T-helper 2 cell treated with Interferon-gamma antibody and Interleukin-4, amounts not matched to agents 100 ng/mL and 5 ng/mL, for 36 hours (primary cell): Measurements from ENCODE around the gene UNK. TPM values are rescaled to one million over a fixed set of nuclear protein-coding genes. Genes with fewer than 3 reads are reported as not detected.
"Not testable (repeated sequence)": the region's sequence is repeated elsewhere in the genome, so short reads cannot be mapped to it uniquely, and the experiment has no call there.

ENCODE experiments used
- intact Hi-C: fragments of 100-400 bp; cut with micrococcal nuclease; formaldehyde crosslinking; loops from one replicate; pipeline ENCODE4 v1.15.1; 2023
- total RNA-seq: library from RNA; stranded (reverse); gene quantifications from 2 replicates; pipeline ENCODE4 v1.2.3, GENCODE V29; 2022

Gene UNK
- total RNA-seq, 1 donor from 2014 or later, result 29.3 TPM

DNA sequence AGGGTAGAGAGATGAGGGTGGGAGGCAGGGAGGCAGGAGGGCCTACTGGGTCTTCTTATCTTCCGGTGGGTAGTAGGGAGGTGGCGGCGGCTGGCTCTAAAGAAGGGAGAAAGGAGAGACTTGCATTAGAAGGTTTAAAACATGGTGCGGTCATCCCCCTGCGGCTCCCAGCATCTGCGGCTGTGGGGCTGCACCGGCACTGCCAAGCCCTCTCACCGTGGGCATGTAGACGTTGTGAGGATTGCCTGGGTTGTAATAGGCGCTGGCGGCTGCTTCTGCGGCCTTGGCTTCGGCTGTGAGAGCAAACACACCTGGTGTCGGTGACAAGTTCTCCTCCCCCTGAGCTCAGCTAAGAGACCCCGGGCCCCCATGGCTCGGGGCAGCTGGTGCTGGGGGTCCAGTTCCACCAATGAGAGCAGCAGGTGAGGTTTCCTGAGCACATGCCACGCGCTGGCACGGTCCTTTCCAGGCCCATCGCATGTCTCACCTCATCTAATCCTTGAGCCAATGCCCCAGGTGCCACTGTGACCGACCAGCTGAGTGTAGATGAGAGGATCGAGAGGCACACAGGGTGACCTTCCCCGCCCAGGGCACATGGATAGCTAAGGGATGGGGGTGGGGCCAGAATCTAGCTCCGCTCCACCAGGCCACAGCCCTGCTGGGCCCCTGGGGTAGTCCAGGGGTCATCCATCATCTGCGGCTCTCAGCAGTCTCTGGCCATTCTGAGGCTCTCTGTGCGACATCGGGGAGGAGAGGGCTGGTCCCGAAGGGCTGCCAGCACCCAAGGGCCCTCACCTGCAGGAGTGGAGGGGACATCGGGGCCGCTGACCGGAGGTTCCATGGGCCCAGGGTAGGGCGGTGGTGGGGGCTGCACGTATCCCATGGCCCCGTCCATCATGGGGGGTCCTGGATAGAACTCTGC lies 62.3 kb downstream of the UNK start:
- intact Hi-C loops, result no loop called here

GRCh38 chr17:75847614-75848522 lies 63.3 kb downstream of the UNK start:
- intact Hi-C loops, result no loop called here

DNA sequence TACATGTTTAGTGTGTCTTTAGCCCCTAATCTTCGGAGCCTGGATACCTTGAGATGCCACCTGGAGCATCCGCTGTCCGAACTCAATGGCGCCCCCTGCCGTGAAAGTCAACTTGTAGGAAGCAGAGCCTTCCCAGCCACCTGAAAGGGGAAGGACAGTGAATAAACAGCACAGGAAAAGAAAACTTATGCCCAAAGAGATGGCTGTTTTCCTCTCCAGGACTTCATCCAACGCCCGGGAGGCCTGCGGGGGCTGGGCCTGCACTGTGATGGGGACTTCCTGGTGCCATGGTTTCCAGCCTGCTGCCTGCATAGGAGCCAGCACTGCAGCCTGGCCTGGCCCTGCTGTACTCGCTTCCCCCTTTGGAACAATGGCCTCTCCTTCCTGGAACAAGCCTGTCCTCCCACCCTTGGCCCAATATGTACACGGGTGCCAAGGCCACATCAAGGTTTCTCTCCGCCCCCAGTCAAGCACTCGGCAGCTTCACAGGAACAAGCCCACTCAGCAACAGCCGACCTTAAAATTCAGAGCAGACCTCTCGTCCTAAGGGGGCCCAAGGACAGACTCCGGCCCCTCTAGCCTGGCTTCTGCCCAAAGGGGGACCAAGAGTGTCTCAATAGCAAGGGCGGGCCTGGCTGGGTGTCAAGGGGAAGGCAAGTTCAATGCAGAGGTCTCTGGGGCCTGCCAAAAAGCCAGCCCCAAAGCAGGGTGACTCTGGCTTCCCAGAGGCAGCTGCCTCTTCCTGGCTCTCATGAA lies 64.1 kb downstream of the UNK start:
- intact Hi-C loops, result no loop called here

DNA sequence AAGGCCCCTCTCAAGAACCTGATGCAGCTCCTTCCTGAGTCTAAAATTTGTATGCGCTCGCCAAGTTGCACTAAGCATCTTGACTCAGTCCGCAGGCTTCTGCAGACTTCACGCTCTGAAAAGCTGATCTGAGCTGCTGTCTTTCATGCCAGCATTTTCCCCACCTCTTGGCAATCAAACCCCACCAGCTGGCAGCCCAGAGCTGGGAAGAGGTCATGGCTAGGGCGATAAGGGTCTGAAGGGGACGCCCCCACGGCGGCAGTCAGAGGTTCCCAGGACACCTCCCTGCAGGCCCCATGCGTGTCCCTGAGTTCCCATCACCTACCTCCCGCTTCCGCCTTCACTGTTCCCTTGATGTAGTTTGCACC lies 64.7 kb downstream of the UNK start:
- intact Hi-C loops, result no loop called here

- intact Hi-C loops, result no loop called here
These were observed 65.1 kb downstream of the UNK start for GRCh38 chr17:75849724-75850123.

GRCh38 chr17:75850928-75851692 lies 66.5 kb downstream of the UNK start:
- intact Hi-C loops, result no loop called here

DNA sequence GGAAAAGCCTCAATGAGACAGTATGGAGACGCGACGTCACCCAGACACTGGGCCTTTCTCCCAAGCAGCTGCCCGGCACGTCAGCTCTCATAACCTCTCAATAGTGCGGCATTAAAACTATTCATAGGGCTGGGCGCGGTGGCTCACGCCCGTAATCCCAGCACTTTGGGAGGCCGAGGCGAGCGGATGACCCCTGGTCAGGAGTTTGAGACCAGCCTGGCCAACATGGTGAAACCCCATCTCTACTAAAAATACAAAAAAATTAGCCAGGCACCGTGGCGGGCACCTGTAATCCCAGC lies 67.0 kb downstream of the UNK start:
- intact Hi-C loops, result not testable (repeated sequence)

- intact Hi-C loops, result no loop called here
These were observed 68.8 kb downstream of the UNK start for GRCh38 chr17:75853433-75853832.

- intact Hi-C loops, result loop anchor here (2.0 kb wide), 3 partner anchors 23 to 51 kb away; partner anchors contain the start of genes MRPL38 and TRIM65
These were observed 69.6 kb downstream of the UNK start for GRCh38 chr17:75854101-75854748.

DNA sequence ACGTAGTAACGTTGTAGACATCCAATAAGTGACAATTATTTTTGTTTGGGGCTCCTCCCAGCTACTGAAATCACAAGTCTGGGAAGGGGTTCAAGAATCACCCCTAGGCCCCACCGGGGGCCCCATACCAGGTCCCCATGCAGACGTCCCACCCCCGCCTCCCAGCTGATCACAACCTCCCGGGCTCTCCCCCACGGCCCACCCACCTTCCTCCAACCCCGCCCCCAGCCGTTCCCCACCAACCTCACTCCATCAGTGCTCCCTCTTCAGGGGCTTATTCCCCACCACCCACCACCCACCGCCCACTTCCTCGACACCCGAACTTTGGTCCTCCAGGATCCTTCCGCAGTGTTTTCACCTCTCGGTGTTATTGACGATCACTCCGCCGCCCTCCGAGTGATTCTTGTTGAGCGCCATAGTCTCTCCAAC lies 70.3 kb downstream of the UNK start:
- intact Hi-C loops, result loop anchor here (1.0 to 5.0 kb wide), 7 partner anchors 11 to 188 kb away; partner anchors contain the start of genes MRPL38, RECQL5, SAP30BP and TRIM65

GRCh38 chr17:75855310-75856061 lies 70.9 kb downstream of the UNK start, which contains the start of gene WBP2:
WBP2 (minus strand) TSS chr17:75855335; CDS start chr17:75855297, 38 bp downstream.
- intact Hi-C loops, result loop anchor here (1.0 to 5.0 kb wide), 7 partner anchors 11 to 188 kb away; partner anchors contain the start of genes MRPL38, RECQL5, SAP30BP and TRIM65

- intact Hi-C loops, result loop anchor here (5.0 kb wide), 1 partner anchor 189 kb away; the partner anchor contains the start of genes RECQL5 and SAP30BP
These were observed 71.6 kb downstream of the UNK start for GRCh38 chr17:75856062-75856756.

GRCh38 chr17:75859358-75859757 lies 74.8 kb downstream of the UNK start:
- intact Hi-C loops, result loop anchor here (5.0 kb wide), 1 partner anchor 192 kb away; the partner anchor contains the start of genes RECQL5 and SAP30BP

- intact Hi-C loops, result no loop called here
These were observed 77.3 kb downstream of the UNK start for GRCh38 chr17:75861927-75862317.

DNA sequence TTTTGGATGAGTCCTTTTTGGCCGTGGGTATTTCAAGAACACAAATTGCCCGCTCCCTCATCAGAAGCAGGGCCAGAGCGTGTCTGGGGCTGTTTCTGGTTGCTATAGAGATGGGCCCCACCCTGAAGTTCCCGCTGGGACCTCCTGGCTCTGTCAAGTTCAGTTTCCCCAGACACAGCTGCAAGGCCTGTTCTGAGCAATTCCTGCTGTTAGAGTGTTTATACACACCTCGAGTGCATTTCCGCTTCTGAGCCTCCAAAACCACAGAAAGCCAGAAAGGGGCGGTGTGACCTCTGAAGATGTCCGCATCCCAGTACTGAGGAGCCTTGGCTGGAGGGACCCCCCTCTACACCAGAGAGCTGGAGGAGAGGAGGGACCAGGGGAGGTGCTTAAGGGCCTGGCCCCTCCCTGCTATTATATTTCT lies 79.9 kb downstream of the UNK start:
- intact Hi-C loops, result no loop called here

DNA sequence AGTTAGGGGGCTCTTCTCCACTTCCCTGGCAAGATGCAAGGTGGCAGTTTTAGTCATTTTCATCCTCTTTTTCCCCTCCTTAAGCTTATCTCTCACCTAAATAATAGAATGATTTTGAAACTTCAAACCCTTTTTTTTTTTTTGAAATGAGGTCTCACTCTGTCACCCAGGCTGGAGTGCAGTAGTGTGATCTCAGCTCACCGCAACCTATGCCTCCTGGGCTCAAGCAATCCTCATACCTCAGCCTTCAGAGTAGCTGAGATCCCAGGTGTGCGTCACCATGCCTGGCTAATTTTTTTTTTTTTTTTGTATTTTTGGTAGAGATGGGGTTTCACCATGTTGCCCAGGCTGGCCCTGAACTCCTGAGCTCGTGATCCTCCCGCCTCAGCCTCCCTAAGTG lies 80.3 kb downstream of the UNK start:
- intact Hi-C loops, result not testable (repeated sequence)

GRCh38 chr17:75865404-75866188 lies 81.0 kb downstream of the UNK start:
- intact Hi-C loops, result not testable (repeated sequence)
